Measurements from ENCODE around the gene CTNNA2.

CTNNA2 gene

GRCh38 chr2:79789811-79790210 lies 277.0 kb downstream of the CTNNA2 start:
- no peak for DNase-seq (ENCODE audit: low read depth)

DNA sequence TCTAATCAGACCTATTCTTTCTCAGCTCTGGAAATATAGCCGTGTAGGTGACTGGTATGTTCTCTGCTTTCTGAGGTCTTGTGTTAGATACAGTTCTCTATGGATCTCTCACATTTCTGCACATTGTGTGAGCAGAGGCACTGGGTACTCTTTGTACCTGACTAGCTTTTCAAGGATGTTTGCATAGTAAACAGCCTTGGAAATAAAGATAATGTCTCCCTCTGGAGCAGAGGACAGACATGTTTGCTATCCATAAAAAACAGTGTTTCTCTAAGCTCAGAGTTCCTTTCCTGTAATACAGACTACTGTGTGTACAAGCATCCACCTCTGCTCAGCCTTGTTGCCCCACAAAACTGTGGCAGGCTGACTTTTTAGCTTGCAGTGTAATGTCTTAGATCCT lies 279.2 kb downstream of the CTNNA2 start:
- no peak for DNase-seq (ENCODE audit: low read depth)

DNA sequence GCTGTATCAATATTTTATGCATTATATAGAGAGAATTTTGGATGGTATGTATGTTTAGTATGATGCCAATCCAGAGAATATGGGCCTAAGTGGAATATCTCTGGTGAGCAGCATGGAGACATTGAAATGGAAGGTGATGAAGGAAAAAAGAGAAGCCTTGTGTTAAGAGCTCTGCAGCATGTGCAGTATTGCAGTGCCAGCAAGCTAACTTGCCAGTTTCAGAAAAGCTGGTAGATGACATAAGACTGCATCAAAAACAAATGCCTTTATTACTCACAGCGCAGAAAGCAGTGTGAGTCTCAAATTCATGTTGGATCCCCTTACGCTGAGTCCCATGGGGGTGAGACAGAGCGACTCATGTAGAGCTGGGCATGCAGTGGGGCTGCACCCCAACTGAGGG lies 280.2 kb downstream of the CTNNA2 start:
- DNase-seq (ENCODE audit: low read depth): no peak

GRCh38 chr2:79796641-79797040 lies 283.8 kb downstream of the CTNNA2 start:
- no peak for DNase-seq (ENCODE audit: low read depth)

DNA sequence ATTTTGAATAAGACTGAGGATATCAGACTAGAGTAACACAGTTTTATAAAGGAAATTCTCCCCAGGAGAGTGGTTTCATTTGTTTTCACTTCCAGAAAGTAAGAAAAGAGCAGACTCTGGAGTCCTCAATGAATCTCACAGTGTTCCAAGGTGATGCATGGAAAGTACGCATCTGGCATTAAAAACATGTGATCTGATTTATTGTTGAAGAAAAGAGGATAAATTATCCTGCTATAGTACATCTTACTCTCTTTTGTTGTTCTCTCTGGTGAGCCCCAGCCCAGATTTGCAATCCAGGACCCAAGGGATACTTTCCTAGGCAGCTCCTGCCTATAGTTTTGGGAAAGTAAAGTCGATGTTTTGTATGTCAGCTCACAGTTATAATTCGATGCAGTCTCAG lies 285.9 kb downstream of the CTNNA2 start:
- DNase-seq (ENCODE audit: low read depth): no peak

- DNase-seq (ENCODE audit: low read depth): no peak
These were observed 286.9 kb downstream of the CTNNA2 start for GRCh38 chr2:79799729-79800128.

DNA sequence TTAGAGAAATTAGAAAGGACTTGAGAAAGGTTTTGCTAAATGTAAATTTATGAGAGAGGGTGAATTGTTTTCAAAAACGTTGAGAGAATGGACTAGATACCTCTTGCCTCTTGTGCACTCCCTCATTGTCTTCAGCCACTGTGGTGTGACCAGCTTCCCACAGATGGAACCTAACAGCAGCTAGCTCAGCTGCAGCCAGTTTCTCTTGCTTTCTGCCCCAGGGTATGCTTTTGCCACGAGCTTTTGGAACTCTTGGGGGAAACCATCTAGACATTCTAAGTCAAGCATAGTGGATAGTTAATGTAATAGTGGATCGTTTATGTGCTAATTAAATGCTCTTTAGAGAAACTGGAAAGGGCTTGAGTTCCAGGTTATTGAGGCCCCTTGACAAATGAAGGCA lies 288.2 kb downstream of the CTNNA2 start:
- no peak for DNase-seq (ENCODE audit: low read depth)

- DNase-seq (ENCODE audit: low read depth): no peak
These were observed 304.4 kb downstream of the CTNNA2 start for GRCh38 chr2:79817288-79817687.

- DNase-seq (ENCODE audit: low read depth): no peak
These were observed 307.4 kb downstream of the CTNNA2 start for GRCh38 chr2:79820281-79820680.

DNA sequence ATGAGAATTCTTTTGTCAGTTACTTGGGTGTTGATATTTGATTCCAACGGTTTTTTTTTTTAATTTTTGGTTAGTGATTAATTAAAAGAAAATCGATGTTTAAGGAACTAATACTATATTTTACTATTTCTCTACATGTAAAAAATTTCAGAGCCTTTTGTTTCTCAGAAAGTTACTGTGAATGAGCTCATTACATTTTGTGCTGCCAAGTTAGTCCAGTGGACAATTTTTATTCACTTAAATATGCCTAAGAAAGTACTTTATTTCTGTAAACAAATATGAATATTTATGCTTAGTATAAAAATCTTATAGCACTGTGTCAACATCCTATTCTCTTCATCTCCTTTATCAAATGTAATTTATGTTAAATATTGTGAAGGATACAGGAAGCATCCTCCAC lies 309.3 kb downstream of the CTNNA2 start:
- no peak for DNase-seq (ENCODE audit: low read depth)

DNA sequence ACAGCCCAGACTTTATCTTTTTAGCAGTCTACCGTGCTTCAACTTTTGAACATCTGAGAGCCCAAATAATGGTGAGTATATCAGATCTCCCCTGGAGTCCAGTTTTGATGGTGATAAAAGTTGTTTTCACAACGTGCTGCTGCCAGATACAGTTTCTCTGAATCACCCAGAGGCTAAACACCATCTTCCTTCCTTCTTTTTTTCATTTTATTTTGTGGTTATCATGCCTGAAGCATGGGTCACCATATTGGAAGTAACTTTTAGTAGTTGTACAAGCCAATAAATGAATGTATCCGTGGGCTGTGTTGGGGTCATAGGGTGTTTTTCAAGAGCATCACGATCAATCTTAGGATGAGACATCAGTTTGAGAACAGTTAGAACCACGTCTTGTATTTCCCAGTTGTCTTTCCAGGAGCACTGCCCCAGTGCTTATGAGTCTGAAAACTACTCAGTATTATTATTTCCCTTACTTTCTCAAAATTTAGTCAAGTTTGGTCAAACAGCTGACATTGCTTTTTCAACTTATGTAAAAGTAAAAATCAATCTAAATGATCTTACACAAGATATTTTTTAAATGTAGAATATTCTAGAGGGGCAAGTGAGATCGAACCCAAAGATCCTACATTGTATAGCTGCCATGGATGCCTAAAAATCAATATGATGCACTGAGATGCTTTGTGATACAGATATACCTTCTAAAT lies 311.4 kb downstream of the CTNNA2 start:
- peak; percentile 47 for DNase-seq (ENCODE audit: low read depth)

GRCh38 chr2:79827881-79828280 lies 315.0 kb downstream of the CTNNA2 start:
- DNase-seq (ENCODE audit: low read depth): no peak

DNA sequence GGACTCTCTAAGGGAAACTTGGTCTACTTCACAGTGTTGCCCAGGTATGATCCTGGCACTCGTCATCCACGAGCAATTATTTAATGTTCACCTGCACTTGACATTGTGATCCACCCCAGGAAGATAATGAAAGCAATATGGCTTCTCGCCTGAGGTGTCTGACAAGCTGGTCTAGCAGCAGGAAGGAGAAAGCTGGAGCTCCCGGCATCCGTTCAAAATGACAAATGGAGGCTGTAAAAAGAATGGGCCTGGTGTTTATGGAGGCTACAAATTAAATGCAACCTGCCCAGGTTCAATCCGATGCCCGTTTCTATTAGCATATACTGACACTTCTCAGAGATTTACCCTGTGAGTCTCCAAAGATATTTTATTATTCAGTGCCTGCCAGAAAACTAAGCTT lies 317.6 kb downstream of the CTNNA2 start:
- no peak for DNase-seq (ENCODE audit: low read depth)

DNA sequence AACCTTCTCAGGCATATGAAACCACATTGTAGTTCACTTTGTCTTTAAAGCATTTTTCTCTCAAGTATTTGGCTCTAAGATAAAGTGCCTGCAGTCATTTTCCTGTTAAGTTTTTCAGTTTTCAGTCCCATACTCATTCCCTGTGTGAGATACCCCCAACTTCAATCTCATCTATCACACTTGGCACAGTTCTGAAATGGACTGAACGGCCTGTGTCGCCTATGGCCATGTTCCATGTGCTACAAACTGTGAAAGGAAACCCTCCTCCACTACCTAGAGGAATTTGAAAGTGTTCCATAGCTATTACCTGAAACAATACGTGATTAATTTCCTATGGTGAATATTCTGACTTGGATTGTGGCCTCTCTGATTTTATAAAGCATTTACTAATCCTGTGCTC lies 319.1 kb downstream of the CTNNA2 start:
- DNase-seq (ENCODE audit: low read depth): no peak

- DNase-seq (ENCODE audit: low read depth): no peak
These were observed 319.8 kb downstream of the CTNNA2 start for GRCh38 chr2:79832511-79833234.

DNA sequence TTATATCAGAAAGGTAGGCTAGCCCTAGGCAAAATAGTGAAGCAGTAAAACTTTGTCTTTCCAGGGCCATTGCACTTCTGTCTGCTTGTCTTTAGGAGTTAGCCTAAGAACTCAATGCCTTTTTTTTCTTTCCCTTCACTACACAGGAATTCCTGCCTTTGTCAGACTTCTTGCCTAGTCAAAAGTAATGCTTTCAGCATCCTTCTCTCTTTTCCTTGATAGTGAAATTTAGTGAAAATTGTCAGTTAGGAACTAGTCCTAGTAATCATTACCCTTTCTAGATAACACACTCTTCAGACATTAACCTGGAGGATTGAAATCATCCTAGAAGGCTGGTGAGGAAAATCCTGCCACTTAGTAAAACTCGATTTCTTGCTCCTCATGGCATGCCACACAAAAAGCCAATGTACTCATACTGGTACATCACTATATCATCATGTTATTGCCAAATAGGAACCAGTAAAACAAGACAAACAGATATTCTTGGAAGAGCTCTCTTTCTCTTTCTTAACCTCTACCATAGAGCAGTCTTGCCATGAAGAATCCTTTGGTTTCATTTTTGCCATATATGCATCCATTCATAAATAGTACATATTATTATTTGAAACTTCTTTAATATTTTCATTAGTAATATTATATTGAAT lies 320.5 kb downstream of the CTNNA2 start:
- no peak for DNase-seq (ENCODE audit: low read depth)

- DNase-seq (ENCODE audit: low read depth): no peak
These were observed 323.1 kb downstream of the CTNNA2 start for GRCh38 chr2:79835911-79836310.

DNA sequence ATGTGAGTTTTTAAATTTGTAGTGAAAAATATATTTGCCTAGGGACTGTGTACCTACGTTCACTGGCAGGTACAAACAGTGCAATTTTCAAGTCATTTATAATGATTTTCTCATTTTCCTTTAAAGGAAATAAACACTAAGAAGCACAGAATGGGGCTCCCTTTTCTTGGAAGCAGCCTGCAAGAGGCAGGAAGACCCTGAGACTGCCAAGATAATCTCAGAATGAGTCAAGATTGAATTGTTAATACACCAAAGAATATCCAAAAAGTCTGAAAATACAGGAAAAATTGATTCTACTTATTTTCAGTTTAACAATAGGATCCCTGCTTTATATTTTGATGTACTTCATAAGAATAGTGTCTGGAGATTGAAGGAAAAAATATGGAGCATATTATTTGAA lies 331.2 kb downstream of the CTNNA2 start:
- DNase-seq (ENCODE audit: low read depth): no peak

GRCh38 chr2:79846878-79847277 lies 334.0 kb downstream of the CTNNA2 start:
- no peak for DNase-seq (ENCODE audit: low read depth)

GRCh38 chr2:79849241-79849640 lies 336.4 kb downstream of the CTNNA2 start:
- no peak for DNase-seq (ENCODE audit: low read depth)

DNA sequence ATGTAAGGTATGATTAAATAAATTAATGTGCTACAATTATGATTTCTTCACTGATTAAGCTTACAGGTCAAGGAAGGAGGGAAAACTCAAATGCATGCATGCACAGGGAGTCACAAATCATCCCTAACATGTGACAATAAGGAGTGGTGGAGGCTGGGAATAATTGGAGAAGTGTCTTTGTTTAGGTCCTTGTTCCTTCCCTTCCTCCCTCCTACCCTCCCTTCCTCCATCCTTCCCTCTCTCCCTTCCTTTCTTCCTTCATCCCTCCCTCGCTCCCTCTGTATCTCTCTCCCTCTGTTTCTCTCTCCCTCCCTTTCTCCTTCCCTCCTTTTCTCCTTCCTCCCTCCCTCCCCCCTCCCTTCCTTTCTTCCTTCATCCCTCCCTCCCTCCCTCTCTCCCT lies 337.1 kb downstream of the CTNNA2 start:
- DNase-seq (ENCODE audit: low read depth): no peak

DNA sequence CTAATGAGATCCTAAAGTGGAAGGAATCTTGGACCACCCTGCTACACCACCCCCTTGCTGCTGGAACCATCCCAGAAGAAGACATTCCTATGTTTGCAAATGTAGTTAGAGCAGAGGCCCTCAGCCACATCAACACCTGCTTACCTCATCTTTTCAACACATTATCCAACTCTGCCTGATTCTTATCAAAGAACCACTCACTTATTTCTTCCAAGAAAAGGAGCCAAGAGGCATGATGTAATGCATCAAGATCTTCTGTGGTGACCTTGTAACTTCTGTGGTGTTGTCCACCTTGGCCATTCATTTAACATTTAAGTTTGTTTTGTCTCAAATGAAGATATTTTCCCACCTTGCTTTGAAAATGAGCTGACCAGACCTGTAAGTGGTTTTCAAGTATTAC lies 338.1 kb downstream of the CTNNA2 start:
- DNase-seq (ENCODE audit: low read depth): no peak

DNA sequence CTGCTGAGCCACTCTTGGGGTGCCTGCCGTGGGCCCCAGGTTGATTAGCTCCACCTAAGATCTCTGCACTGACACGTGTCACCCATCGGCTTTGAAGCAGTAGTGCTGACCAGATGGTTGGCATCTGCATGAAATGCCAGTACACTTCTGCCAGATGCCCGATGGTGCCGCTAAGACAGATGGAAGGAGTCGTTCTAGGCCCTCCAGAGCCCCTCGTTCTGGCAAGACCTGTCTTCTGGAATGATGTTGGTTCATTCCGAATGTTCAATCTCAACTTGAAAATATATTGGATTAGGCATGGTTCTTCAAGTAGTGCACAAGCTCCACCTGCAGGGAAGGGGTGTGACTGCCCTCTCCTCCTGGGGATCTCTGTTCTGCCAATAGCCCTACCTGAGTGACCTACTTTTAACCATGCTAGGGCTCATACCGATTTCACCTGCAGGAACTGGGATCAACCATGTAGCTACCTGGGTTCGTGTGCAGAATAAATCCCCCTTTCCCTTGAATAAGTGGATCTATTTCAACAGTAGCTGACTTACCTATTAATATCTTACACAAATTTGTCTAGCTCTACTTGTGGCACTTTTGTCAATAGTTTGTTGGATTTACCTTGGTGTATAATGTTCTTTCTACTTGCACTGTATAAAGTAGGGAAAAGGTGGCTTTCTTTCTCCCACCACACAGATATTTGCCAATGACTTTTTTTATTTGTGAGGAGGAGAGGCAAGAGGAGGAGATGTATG lies 342.6 kb downstream of the CTNNA2 start:
- peak; percentile 41 for DNase-seq (ENCODE audit: low read depth)

All from HS-27A (cell line).